Upper lobe of left lung (tissue), 6 donors: ENCODE data around the gene OBSCN. TPM values are rescaled to one million over a fixed set of nuclear protein-coding genes. Genes with fewer than 3 reads are reported as not detected.

Experiments
- ATAC-seq, 2 donors: fragments of 200-7000 bp; cut with Tn5 transposase; one replicate each; pipeline ENCODE4 v1.9.1; 2022; ENCODE audit warnings: mild to moderate bottlenecking in 2 of 2, moderate library complexity in 2 of 2; ENCODE audit not compliant: low FRiP score in 2 of 2
- DNase-seq, 2 donors: peaks; one replicate each; pipeline ENCODE4 v3.0.0-alpha.2; 2019 to 2020
- H3K27ac ChIP-seq, 4 donors: fragments of 200-600 bp; sonication (generic); one replicate each; pipeline ENCODE4 v1.5.1; 2016 to 2019
- H3K27me3 ChIP-seq, 4 donors: fragments of 200-600 bp; sonication (generic); one replicate each; pipeline ENCODE4 v1.5.1; 2017 to 2019
- H3K36me3 ChIP-seq, 4 donors: fragments of 200-600 bp; sonication (generic); one replicate each; pipeline ENCODE4 v1.5.1; 2016 to 2019
- H3K4me1 ChIP-seq, 4 donors: fragments of 200-600 bp; sonication (generic); one replicate each; pipeline ENCODE4 v1.5.1; 2018 to 2019
- H3K4me3 ChIP-seq, 4 donors: fragments of 200-600 bp; sonication (generic); one replicate each; pipeline ENCODE4 v1.5.1; 2017 to 2019; ENCODE audit warnings: mild to moderate bottlenecking in 2 of 4, moderate library complexity in 1 of 4
- H3K9me3 ChIP-seq, 4 donors: fragments of 200-600 bp; sonication (generic); one replicate each; pipeline ENCODE4 v1.5.1; 2018 to 2019
- EP300 ChIP-seq, 4 donors: sonication (generic); formaldehyde crosslinking; IDR thresholded peaks; one replicate each; pipeline ENCODE4 v1.5.1; 2017; ENCODE audit warnings: antibody characterized with exemption in 4 of 4, control low read depth in 2 of 4
- POLR2A ChIP-seq, 4 donors: fragments of 450-650 bp; IDR thresholded peaks; one replicate each; pipeline ENCODE4 v1.5.1; 2016 to 2017; ENCODE audit warnings: antibody characterized with exemption in 4 of 4, mild to moderate bottlenecking in 2 of 4
- POLR2AphosphoS5 ChIP-seq, 2 donors: sonication (generic); formaldehyde crosslinking; IDR thresholded peaks; one replicate each; pipeline ENCODE4 v1.5.1; 2017; ENCODE audit warnings: antibody characterized with exemption in 2 of 2
- WGBS, 2 donors: methylation state at CpG; one replicate each; pipeline ENCODE4 v1.1.5; 2017 to 2018; 5-methylcytosine and 5-hydroxymethylcytosine counted together
- total RNA-seq, 6 donors: library from RNA; depleted of rRNA in 4 of 6; stranded (reverse); fragments of >200 nt in 4 of 6; gene quantifications; one replicate each; pipeline versions ENCODE4 v1.1.0 to v1.2.1, GENCODE V29; 2016 to 2021
- TF ChIP-seq, protein P1 (sequence below), 6 experiments: fragments of 450-650 bp in 4 of 6; fragments of 200-600 bp in 2 of 6; sonication (generic) in 2 of 6; IDR thresholded peaks; one replicate each; pipeline ENCODE4 v1.5.1; 2016 to 2019; ENCODE audit warnings: antibody characterized with exemption in 6 of 6
- donor health status: DM: no; HTN: no; CAD: no; lungs with moderate emphysema.
- donor health status: DM: no; HTN: yes; CAD: no; lungs with severe emphysema.

The OBSCN gene
- total RNA-seq, 6 donors from 2014 or later, result 15.7 to 160 (median 47.0) TPM

DNA sequence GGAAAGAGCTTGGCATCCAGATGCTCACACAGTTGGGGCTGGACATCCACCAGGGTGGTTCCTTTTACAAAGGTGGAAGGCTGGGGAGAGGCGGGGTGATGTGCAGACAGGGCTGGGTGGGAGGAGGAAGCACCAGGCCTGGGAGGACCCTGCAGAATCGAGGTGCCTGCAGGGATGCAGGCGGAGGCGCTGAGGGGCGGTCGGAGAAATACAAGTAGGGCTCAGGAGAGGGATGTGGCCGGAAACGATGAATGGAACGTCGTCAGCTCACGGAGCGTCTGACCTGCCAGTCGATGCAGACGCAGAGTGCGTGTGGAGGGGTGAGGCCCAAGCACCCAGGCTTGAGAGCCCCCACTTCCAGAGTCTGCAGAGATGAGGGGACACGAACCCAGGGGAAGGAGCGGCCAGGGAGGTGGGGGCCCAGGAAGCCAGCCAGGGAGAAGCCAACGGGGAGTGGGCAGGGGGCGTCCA, 135.4 kb downstream of the OBSCN start:
- H3K4me1 ChIP-seq, result no peaks in the 10 kb centered on the region
- WGBS, 2 donors, result 92 to 95% methylated on average over 19 of the region's 19 CpGs
- DNase-seq, result peak in 1 of 2 donors; percentile 52
- no peak overlapping the region for H3K27ac ChIP-seq
- no peaks in the 10 kb centered on the region for H3K27me3 ChIP-seq
- TF ChIP-seq EP300 (IDR thresholded peaks at IDR 0.05) (no peak), POLR2AphosphoS5 (IDR thresholded peaks at IDR 0.05) (no peak), POLR2A (IDR thresholded peaks at IDR 0.05) (no peak)
- TF ChIP-seq, protein P1, sequence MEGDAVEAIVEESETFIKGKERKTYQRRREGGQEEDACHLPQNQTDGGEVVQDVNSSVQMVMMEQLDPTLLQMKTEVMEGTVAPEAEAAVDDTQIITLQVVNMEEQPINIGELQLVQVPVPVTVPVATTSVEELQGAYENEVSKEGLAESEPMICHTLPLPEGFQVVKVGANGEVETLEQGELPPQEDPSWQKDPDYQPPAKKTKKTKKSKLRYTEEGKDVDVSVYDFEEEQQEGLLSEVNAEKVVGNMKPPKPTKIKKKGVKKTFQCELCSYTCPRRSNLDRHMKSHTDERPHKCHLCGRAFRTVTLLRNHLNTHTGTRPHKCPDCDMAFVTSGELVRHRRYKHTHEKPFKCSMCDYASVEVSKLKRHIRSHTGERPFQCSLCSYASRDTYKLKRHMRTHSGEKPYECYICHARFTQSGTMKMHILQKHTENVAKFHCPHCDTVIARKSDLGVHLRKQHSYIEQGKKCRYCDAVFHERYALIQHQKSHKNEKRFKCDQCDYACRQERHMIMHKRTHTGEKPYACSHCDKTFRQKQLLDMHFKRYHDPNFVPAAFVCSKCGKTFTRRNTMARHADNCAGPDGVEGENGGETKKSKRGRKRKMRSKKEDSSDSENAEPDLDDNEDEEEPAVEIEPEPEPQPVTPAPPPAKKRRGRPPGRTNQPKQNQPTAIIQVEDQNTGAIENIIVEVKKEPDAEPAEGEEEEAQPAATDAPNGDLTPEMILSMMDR (IDR thresholded peaks at IDR 0.05), result no peak
- peaks cover 0 to 36% (median 21%) of the 10 kb centered on the region in 4 donors for H3K36me3 ChIP-seq
- H3K9me3 ChIP-seq, result no peaks in the 10 kb centered on the region
- no peak overlapping the region for H3K4me3 ChIP-seq
- no peak for ATAC-seq

DNA sequence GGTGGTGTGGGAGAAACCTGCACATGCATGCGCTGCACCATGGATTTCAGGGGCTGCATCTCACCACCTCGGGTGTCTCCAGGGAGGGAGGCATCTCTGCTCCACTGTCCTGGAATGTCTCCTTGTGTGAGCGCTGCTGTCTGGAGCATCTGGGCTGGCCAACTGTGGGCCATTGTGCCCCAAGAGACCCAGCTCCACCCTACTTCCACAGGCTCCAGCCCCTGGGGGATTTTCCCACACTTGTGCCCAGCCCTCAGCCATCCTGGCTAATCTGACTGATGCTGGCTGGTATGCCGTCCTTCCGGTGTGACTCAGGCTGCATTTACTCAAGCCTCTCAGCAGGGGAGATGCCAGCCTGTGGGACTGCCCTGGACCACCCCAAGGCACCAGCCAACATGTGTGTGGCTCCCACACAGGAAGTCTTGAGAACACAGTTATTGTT, 136.8 kb downstream of the OBSCN start:
- 90 to 97% methylated on average over 3 of the region's 5 CpGs for WGBS, 2 donors
- H3K27ac ChIP-seq, result no peak overlapping the region
- no peak for DNase-seq
- H3K27me3 ChIP-seq, result no peaks in the 10 kb centered on the region
- H3K4me1 ChIP-seq, result no peaks in the 10 kb centered on the region
- no peak overlapping the region for H3K4me3 ChIP-seq
- ATAC-seq, result no peak
- TF ChIP-seq, protein P1 (IDR thresholded peaks at IDR 0.05), result no peak
- TF ChIP-seq EP300 (IDR thresholded peaks at IDR 0.05) (no peak), POLR2AphosphoS5 (IDR thresholded peaks at IDR 0.05) (no peak), POLR2A (IDR thresholded peaks at IDR 0.05) (no peak)
- peaks cover 0 to 22% (median 10%) of the 10 kb centered on the region in 4 donors for H3K36me3 ChIP-seq
- no peaks in the 10 kb centered on the region for H3K9me3 ChIP-seq

DNA sequence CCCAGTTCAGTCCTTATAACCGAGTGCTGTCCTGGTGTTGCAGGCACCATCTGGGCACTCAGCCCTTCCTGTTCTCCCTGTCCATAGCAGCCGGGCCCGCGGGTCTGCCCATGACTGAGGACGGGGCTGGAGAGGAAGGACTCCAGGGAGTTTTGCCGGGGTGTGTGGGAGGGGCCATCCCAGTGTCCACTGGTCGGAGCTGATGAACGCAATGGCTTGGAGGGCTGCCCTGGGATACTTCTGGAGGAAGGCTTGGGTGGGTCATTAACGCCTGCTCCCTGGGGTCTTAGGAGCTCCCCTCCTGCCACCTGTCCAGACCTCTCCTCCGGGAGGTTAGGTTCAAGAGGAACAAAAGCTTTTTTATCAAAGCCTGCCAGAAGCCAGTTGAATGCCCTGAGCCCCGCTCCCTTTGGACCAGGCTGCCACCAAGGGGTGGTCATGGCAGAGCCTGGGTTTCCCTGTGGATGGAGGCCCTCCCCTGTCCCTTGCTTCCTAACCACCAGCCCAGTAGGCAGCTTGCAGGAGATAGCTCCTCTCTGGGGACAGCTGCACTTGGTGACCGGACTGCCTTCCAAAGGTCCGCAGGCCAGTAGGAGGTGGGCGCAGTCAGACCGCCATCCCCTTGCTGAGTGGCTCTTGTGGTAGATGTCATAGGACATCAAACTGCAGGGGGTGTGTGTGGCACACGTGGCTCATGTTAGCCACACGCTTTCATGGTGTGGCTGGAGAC, 137.5 kb downstream of the OBSCN start:
- H3K27ac ChIP-seq, result no peak overlapping the region
- H3K36me3 ChIP-seq, result peaks cover 0 to 15% (median 6%) of the 10 kb centered on the region in 4 donors
- ATAC-seq, result no peak
- no peaks in the 10 kb centered on the region for H3K27me3 ChIP-seq
- DNase-seq, result peak in 1 of 2 donors; percentile 59
- H3K9me3 ChIP-seq, result no peaks in the 10 kb centered on the region
- H3K4me1 ChIP-seq, result no peaks in the 10 kb centered on the region
- TF ChIP-seq POLR2AphosphoS5 (IDR thresholded peaks at IDR 0.05) (no peak), EP300 (IDR thresholded peaks at IDR 0.05) (no peak), POLR2A (IDR thresholded peaks at IDR 0.05) (no peak)
- TF ChIP-seq, protein P1 (IDR thresholded peaks at IDR 0.05), result no peak
- no peak overlapping the region for H3K4me3 ChIP-seq
- WGBS, 2 donors, result 89 to 92% methylated on average over 9 to 17 of the region's 17 CpGs

DNA sequence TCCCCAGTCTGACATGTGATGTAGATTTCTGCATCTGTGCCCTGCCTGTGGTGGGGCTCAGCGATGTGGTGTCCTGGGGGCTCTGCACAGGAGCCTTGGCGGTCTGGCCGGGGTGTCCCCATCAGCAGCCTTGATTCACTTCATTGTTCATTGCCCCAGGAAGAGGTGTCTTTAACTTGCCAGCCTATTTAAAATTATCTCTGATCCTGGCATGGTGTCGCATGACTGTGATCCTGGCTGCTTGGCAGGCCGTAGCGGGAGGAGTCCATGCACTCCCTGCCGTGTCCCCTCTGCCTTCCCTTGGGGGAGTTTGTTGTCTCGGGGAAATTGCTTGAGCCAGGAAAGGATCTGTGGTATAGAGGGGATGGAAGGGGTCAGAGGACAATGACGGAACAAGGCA, 138.9 kb downstream of the OBSCN start:
- no peak for DNase-seq
- Histone ChIP-seq H3K4me1 (no peaks in the 10 kb centered on the region), H3K36me3 (peaks cover 0 to 22% (median 3%) of the 10 kb centered on the region in 4 donors), H3K9me3 (no peaks in the 10 kb centered on the region), H3K27ac (no peak overlapping the region), H3K27me3 (no peaks in the 10 kb centered on the region), H3K4me3 (no peak overlapping the region)
- no peak for ATAC-seq
- WGBS, 2 donors, result 87 to 91% methylated on average over 7 to 9 of the region's 9 CpGs
- TF ChIP-seq POLR2AphosphoS5 (IDR thresholded peaks at IDR 0.05), result no peak
- TF ChIP-seq, protein P1 (IDR thresholded peaks at IDR 0.05), result no peak
- no peak for TF ChIP-seq EP300 (IDR thresholded peaks at IDR 0.05)
- TF ChIP-seq POLR2A (IDR thresholded peaks at IDR 0.05), result no peak
